DMS 273 treated with DMSO at 0.1 percent for 48 hours (cell line): Measurements from ENCODE around the gene C11orf97.
"Not testable (repeated sequence)": the region's sequence is repeated elsewhere in the genome, so short reads cannot be mapped to it uniquely, and the experiment has no call there.

Experiments
- DNase-seq: peaks from one replicate; lab custom pipeline; 2025; lab: John Stamatoyannopoulos, UW

C11orf97 gene, protein sequence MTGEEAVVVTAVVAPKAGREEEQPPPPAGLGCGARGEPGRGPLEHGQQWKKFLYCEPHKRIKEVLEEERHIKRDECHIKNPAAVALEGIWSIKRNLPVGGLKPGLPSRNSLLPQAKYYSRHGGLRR

DNA sequence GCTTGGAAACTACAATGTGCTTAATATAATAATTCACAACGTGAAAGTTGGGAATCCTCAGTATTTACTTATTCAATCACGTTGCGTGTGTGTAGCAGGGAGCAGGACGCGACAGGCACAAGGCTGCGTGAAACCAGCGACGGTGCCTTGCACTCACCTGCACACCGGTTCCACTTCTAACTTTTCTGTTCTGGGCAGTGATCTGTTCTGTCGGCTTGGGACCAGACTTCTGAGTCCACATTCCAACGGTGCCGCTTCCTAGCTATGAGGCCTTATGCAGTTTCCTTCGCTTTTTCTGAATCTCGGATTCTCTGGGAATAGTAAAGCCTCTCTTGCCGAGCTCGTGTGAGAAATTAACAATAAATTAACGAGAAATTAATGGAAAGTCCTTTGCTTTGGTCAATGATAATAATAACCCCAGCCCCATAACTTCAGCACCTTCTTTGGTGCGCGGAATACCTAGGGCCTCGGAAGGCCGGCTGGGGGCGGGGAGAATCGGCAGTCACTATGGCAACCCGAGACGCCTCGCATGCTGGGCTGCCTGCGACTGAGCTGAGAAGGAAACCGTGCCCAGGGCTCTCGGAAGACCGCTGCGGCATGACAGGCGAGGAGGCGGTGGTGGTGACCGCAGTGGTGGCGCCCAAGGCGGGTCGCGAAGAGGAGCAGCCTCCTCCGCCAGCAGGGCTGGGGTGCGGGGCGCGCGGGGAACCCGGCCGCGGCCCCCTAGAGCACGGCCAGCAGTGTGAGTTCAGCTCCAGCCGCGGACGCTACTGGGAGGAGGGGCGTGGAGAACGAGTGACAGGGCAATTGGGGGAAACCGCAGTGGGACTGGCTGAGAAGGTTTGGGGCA lies at the start of gene C11orf97:
TSS of gene C11orf97 (plus strand) at position 530 of the 850 bp plus-strand sequence. CDS start at position 598, 68 bp downstream.
- no peak for DNase-seq

GRCh38 chr11:94469416-94469815 lies 42.8 kb upstream of the C11orf97 start:
- no peak for DNase-seq

DNA sequence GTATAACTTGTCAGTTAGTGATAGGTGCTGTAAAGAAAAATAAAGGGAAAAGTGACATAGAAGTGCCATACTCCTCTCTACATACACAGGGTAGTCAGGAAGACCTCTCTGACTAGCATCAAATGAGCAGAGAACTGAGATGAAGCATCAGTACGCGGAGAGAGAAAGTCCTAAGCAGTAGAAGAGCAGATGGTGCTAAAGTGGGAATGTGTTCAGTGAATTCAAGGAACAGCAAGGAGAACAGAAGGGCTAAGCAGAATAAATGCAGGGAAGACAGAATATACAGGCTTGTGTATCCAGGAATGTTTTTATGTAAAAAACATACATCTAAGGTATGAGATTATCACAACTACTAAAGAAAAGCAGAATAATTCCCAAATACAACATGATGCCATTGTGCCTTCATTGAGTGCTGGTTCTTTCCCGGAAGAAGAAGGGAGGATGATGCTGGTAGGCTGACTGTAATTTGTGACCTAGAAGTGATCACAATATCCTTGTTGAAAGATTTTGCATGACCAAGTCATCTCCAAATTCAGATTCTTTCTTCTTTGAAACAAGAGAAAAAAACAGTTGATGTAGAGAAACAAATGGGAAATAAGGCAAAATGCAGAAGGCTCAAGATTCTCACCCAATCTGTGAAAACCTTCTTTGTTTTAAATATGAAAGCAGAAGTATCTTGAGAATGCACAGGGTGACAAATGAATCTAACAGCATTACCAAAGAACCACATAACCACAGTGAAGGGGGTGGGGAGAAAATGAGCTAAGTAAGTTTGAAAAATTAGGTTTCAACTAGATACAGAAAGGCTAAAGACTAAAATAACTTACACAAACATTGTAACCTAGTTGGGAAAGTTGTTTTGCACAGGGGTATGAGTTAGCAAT lies 39.1 kb upstream of the C11orf97 start:
- DNase-seq = no peak

GRCh38 chr11:94477624-94478023 lies 34.6 kb upstream of the C11orf97 start:
- DNase-seq = no peak

DNA sequence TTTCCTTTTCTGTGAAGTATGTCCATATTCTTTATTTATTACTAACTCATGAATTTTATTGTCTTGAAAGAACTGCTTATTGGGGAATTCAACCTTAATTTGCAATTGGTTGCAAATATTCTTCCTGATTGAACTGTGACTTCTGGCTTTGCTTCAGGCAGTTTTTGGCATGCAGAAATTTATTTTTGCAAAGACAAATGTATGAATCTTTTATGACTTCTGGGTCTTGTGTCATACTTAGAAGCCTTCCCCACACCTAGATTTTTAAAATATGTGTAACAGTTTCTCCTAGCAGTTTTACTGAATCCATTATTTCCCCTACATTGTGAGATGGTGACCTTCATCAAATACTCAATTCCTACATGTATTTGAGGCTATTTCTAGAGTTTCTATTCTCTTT lies 30.9 kb upstream of the C11orf97 start:
- no peak for DNase-seq

- DNase-seq = no peak
Observed at GRCh38 chr11:94486068-94486467, 26.2 kb upstream of the C11orf97 start.

DNA sequence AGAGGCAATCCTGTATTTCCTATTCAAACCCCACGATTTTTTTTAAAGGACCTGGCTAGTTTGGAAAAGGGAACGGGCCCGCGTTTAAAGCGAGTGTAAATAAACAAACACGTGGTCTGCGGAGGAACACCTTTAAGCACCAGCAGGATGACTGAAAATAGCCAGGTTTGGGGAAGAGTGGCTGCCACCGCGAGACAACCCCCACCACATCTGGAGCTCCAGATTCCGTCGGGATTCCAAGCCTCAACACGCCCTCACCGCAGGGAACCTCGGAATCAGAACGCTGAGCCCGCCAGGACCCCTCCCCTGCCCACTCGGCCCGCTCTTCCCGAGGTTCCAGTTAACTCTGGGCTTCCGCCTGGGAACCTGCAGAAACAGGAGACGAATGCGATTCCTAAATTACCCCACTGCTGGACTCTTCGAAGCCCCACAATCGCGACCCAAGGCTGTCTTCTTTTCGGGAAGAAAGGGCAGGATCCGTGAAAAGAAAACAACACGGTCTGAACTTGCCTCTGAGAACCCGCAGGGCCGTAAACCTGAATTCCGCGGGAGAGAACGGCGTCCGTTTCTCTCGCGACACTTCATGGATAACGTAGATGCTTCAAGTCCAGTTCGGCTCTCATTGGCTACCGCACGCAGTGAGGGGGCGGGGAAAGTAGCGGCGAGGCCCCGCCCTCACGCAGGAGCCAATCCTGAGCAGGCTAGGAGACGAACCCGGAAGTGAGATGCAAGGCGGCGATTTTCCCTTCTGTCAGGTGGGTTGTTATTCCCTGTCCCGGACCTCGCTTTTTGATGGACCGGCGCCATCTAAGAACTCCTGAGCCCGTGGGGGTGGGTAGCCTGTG lies 18.8 kb upstream of the C11orf97 start, which contains the start of the genes ANKRD49 and MRE11:
TSS of gene ANKRD49 (plus strand) at position 704 of the 845 bp plus-strand sequence. CDS start 2,710 bp downstream, outside the sequence.
TSS of gene MRE11 (minus strand) at position 564 of the 845 bp plus-strand sequence. CDS start 1,043 bp downstream, outside the sequence.
- DNase-seq = peak; percentile 84

GRCh38 chr11:94494126-94494680 lies 18.1 kb upstream of the C11orf97 start:
- DNase-seq = no peak

DNA sequence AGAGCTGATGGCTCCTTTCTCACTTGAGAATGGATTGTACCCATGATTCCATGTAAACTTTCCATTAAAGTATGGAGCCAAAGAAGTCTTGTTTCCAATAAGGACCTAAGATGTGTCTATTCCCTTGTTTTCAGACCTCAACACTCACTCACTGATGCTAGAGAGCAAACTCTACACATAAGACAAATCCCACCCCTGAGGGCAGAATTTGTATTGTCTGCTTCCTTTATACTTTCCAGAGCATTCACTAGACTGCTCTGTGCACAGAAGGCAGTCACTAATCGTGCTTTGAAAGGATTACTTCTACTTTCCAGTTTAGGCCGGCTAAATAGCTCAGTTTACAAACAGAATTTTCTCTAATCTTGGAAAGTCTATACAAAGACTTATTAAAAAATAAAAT lies 12.1 kb upstream of the C11orf97 start:
- DNase-seq = no peak

DNA sequence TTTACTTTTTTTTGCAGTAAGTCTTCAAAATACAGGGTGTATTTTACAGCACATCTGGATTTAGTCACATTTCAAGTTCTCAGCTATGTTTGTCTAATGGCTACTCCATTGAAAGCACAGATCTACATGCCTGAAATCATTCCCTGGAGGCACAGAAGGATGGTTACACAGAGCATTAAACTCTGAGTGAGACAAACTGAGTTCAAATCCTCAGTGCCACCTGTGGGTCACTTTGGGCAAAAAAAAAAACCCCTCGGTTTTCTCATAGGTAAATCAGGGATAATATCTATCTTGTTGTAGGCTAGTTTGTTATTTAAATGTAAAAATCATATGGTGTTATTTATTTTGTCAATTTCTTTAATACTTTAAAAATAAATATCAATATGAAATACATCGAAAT lies 10.7 kb upstream of the C11orf97 start:
- no peak for DNase-seq

GRCh38 chr11:94504689-94505293 lies 7.5 kb upstream of the C11orf97 start:
- peak; percentile 13 for DNase-seq

- DNase-seq = not testable (repeated sequence)
Observed at GRCh38 chr11:94506513-94506912, 5.7 kb upstream of the C11orf97 start.

DNA sequence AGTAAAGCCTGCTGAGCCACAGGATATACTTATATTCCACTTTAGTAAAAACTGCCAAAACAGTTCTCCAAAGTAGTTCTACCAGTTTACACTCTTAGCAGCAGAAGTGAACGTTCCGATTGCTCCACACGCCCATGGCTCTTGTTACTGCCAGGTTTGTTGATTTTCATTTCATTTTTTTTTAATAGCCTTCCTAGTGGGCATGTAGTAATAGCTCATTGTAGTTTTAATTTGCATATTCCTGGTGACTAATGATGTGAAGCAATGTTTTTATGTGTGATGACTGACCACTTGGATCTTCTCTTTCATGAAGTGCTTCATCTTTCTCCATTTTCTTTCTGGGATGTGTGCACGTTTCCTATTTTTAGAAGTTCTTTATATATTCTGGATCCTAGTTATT lies 4.8 kb upstream of the C11orf97 start:
- DNase-seq = no peak

GRCh38 chr11:94513091-94513490 lies 830 bp downstream of the C11orf97 start:
- DNase-seq = no peak

- no peak for DNase-seq
Observed at GRCh38 chr11:94515398-94515797, 3.1 kb downstream of the C11orf97 start.

DNA sequence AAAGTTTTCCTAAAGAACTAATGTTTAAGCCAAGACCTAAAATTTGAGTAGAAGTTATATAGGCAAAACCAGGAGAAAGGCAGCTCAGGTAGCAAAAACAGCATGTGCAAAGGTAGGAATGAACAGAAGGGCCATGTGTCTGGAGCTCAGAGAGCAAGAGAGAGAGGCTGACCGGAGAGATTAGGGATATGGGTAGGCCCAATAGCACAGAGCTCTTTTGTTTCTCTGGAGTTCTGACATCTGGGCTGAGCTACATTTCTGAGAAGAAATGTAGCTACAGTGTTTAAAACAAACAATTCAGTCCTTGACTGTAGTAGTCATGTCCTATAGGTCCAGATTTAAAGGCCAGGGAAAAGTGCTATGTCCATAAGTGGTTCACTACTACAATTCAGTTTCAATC lies 4.5 kb downstream of the C11orf97 start:
- no peak for DNase-seq

DNA sequence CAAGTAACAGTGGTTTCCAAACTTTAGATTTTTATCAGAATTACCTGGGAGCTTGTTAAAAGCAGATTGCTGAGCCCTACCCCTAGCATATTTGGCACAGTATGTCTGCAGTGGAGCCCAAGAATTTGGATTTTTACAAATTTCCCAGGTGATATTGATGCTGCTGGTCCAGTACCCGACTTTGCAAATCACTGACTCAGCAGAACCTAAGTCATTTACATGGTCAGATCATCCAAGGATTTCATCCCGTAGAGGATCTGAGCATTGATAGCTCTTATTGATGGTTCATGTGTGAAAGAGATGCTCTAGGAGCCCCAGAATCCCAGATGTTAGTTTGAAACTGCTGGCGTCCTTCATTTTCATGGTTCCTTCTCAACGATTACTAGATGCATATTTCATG lies 6.0 kb downstream of the C11orf97 start:
- no peak for DNase-seq

- no peak for DNase-seq
Observed at GRCh38 chr11:94519478-94520084, 7.3 kb downstream of the C11orf97 start.

- DNase-seq = no peak
Observed at GRCh38 chr11:94521684-94522083, 9.4 kb downstream of the C11orf97 start.

DNA sequence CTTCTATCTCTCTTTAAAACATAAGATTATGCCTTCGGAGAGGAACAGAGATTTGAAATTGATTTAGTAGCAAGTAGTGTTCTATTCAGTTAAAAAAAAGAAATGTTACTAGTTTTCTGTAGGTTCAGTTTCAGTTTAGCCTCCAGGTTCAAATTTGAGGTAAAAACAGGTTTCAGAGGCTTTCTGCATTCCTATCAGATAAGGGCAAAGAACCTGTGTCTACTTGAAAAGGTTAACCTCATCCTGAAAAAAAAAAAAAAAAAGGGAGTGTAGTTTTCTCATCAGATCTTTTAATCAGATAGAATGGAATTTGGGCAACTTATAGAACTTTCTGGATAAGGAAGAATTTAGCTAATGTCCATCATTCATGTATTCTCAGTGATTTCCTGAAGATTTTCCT lies 12.1 kb downstream of the C11orf97 start:
- no peak for DNase-seq
